Activated naive CD8-positive, alpha-beta T cell (primary cell): Measurements from ENCODE around the gene SESN2.

ENCODE experiments used
- H3K27ac Mint-ChIP-seq: one replicate; pipeline ENCODE4 v1.8.0; 2021; ENCODE audit warnings: mixed read lengths
- H3K27me3 Mint-ChIP-seq: one replicate; pipeline ENCODE4 v1.8.0; 2021; ENCODE audit warnings: mixed read lengths
- H3K36me3 Mint-ChIP-seq: one replicate; pipeline ENCODE4 v1.8.0; 2021; ENCODE audit warnings: mixed read lengths
- H3K4me1 Mint-ChIP-seq: one replicate; pipeline ENCODE4 v1.8.0; 2021; ENCODE audit warnings: low read depth, mixed read lengths
- H3K4me3 Mint-ChIP-seq: one replicate; pipeline ENCODE4 v1.8.0; 2021; ENCODE audit warnings: mild to moderate bottlenecking, mixed read lengths
- H3K9me3 Mint-ChIP-seq: one replicate; pipeline ENCODE4 v1.8.0; 2021; ENCODE audit warnings: low read depth, mixed read lengths

Gene SESN2

DNA sequence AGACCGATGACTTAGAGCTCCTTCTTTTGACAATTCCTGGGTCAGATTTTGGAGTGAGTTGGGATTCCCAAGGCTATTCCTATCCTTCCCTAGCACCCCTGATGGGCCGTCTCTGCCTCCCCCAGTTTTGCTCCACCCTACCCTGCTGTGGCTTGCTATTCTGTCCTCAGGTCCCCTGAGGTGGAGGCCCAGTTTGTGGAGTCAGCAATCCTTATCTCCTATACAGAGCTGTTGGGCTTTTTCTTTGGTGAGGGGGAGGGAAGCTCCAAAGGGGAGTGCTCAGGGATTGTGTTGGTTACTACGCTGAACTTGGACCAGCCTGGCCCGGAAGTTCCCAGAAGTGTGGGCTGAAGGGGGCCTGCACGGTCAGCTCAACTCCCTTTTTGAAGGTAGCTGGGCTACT is 7.6 kb downstream of the SESN2 start:
- H3K4me3 Mint-ChIP-seq: no peak overlapping the region
- H3K4me1 Mint-ChIP-seq: peaks cover 4% of the 10 kb centered on the region
- no peaks in the 10 kb centered on the region for H3K9me3 Mint-ChIP-seq
- H3K27ac Mint-ChIP-seq: no peak overlapping the region
- no peaks in the 10 kb centered on the region for H3K27me3 Mint-ChIP-seq
- H3K36me3 Mint-ChIP-seq: no peaks in the 10 kb centered on the region

DNA sequence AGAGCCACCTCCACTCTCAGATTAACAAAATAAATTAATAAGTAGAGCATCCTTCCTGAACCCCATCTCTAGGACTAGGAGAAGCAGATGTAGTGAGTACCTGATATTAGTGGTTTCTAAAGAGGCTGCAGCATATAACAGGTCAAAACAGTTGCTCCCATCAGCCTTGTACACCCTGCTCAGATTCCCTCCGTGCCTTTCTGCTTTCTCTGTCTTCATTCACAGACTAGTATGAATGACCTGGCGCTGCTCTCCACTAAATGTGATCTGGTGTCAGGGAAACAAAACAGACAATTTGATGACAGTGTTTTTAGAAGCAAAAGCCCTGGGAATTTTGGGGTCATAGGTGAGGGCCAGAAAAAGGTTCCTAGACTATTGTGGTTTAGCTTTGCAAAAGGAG is 8.3 kb downstream of the SESN2 start:
- Mint-ChIP-seq H3K4me1 (peaks cover 4% of the 10 kb centered on the region), H3K4me3 (no peak overlapping the region), H3K9me3 (no peaks in the 10 kb centered on the region), H3K36me3 (no peaks in the 10 kb centered on the region), H3K27me3 (no peaks in the 10 kb centered on the region), H3K27ac (no peak overlapping the region)

DNA sequence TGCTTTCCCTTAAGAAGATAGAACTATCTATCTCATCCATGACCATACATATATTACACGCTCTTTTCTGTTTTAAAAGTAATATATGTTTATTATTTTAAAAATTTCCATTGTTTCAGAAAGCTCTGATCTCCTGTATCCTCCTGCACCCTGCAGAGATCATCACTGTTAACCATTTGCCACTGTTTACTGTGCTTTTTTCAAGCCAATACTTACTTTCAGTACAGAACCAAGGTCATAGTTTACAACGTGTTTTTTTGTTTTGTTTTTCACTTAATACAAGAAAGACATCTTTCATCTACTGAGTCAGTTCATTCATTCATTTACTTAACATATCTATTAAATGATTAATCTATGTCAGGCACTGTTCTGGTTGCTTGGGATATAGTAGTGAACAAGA is 10.2 kb downstream of the SESN2 start:
- Mint-ChIP-seq H3K4me3 (no peak overlapping the region), H3K9me3 (no peaks in the 10 kb centered on the region), H3K27ac (no peak overlapping the region), H3K27me3 (no peaks in the 10 kb centered on the region), H3K36me3 (no peaks in the 10 kb centered on the region), H3K4me1 (peaks cover 2% of the 10 kb centered on the region)

DNA sequence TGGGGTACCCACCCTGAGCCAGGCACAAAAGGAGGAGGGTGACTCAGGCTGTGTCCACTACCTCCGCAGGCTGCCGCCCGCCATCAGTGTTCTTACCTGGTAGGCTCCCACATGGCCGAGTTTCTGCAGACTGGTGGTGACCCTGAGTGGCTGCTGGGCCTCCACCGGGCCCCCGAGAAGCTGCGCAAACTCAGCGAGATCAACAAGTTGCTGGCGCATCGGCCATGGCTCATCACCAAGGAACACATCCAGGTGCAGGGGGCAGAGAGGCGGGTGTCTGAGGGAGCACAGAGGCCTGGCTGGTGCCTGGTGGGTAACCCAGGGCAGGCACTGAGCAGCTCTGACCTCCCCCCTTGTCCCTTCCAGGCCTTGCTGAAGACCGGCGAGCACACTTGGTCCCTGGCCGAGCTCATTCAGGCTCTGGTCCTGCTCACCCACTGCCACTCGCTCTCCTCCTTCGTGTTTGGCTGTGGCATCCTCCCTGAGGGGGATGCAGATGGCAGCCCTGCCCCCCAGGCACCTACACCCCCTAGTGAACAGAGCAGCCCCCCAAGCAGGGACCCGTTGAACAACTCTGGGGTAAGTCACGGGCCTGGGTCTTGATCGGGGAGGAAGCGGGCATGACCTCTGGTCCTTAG is 13.0 kb downstream of the SESN2 start:
- H3K27ac Mint-ChIP-seq: no peak overlapping the region
- no peaks in the 10 kb centered on the region for H3K27me3 Mint-ChIP-seq
- H3K9me3 Mint-ChIP-seq: no peaks in the 10 kb centered on the region
- peaks cover 3% of the 10 kb centered on the region for H3K36me3 Mint-ChIP-seq
- no peak overlapping the region for H3K4me3 Mint-ChIP-seq
- no peaks in the 10 kb centered on the region for H3K4me1 Mint-ChIP-seq

DNA sequence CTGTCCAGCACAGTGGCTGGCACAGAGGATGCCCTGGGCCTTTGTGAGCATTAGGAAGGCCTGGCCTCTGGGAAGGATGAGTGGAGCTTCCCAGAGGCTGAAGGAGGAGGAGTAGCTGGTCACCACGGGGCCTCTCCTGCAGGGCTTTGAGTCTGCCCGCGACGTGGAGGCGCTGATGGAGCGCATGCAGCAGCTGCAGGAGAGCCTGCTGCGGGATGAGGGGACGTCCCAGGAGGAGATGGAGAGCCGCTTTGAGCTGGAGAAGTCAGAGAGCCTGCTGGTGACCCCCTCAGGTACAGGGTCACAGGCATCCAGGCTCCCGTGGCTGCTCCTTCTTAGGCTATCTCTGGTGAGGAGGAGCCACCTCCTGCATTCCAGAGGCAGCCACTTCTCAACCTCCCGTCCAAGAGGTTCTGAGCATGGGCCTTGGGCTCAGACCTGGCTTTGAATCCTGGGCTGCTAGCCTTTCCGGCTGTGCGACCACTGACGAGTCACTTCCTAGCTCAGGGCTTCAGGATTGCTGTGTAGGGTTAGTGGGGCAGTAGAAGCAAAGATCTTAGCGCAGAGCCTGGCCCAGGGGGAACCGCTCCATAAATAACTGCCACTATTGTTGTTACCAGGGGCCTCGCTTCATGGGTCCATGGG is 14.0 kb downstream of the SESN2 start:
- Mint-ChIP-seq H3K4me1 (no peaks in the 10 kb centered on the region), H3K27ac (no peak overlapping the region), H3K36me3 (peaks cover 6% of the 10 kb centered on the region), H3K4me3 (no peak overlapping the region), H3K9me3 (no peaks in the 10 kb centered on the region), H3K27me3 (no peaks in the 10 kb centered on the region)

DNA sequence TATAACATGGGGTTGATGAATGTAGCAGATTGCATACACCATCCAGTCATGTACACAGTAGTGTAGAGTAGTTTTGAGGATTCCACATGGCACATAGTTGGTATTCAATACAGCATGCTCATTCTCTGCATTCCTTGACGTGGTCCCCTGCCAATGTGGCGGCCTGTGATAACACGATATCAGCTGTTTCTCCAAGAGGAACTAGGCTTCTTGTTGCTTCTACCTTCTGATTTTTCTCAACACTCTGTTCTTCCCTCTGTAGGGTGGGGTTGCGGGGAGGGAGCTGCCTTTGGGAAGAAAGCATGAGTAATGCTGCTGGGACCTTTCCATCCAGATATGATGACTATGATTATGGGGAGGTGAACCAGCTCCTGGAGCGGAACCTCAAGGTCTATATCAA is 19.4 kb downstream of the SESN2 start:
- Mint-ChIP-seq H3K4me3 (no peak overlapping the region), H3K9me3 (no peaks in the 10 kb centered on the region), H3K27me3 (no peaks in the 10 kb centered on the region), H3K36me3 (peaks cover 9% of the 10 kb centered on the region), H3K27ac (no peak overlapping the region), H3K4me1 (peaks cover 1% of the 10 kb centered on the region)

DNA sequence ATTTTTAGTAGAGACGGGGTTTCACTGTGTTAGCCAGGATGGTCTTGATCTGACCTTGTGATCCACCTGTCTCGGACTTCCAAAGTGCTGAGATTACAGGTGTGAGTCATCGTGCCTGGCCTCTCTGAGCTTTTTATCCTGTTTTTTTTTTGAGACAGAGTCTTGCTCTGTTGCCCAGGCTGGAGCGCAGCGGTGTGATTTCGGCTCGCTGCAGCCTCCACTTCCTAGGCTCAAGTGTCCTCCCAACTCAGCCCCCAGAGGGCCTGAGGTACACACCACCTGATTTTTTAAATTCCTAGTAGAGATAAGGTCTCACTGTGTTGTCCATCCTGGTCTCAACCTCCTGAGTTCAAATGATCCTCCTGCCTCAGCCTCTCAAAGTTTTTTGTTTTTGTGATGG is 20.4 kb downstream of the SESN2 start:
- Mint-ChIP-seq H3K27ac (no peak overlapping the region), H3K36me3 (peaks cover 9% of the 10 kb centered on the region), H3K4me3 (no peak overlapping the region), H3K4me1 (peaks cover 1% of the 10 kb centered on the region), H3K9me3 (no peaks in the 10 kb centered on the region), H3K27me3 (no peaks in the 10 kb centered on the region)

DNA sequence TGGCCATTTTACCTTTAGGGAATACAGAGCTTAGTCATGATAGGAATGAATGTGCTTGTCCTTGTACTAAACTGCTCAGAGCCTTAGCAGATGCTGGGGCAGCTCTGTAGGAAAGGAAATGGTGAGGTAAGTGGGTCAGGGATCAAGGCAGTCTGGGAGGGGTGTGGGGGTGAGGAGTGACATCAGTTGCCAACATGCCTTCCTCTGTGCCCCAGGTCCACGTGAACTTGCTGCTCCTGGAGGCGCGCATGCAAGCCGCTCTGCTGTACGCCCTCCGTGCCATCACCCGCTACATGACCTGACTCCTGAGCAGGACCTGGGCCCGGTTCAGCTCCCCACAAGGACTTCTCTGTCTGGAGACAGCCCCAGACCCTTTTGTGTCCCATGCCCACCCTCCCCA is 21.2 kb downstream of the SESN2 start:
- H3K4me3 Mint-ChIP-seq: no peak overlapping the region
- no peak overlapping the region for H3K27ac Mint-ChIP-seq
- no peaks in the 10 kb centered on the region for H3K27me3 Mint-ChIP-seq
- no peaks in the 10 kb centered on the region for H3K9me3 Mint-ChIP-seq
- peaks cover 1% of the 10 kb centered on the region for H3K4me1 Mint-ChIP-seq
- peaks cover 6% of the 10 kb centered on the region for H3K36me3 Mint-ChIP-seq

DNA sequence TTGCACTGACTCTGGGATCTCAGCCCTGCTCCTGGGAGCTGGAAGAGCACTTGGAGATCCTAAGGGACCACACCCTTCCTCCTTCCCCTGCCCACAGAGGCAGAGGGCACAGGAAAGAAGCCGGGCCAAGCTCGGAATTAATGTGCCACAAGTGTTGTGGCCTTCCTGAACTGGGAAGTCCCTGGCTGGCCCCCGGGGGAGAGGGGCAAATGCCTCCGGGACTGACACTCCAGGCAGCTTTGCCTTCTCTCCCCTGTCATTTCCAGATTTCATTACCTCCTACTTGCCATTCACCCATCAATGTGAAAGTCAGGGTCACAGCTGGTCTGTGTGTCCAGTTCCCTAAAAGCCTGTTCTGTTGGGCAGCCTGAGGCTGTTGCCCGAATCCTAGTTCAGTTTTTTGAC is 21.7 kb downstream of the SESN2 start:
- Mint-ChIP-seq H3K9me3 (no peaks in the 10 kb centered on the region), H3K27ac (no peak overlapping the region), H3K4me1 (peaks cover 1% of the 10 kb centered on the region)

DNA sequence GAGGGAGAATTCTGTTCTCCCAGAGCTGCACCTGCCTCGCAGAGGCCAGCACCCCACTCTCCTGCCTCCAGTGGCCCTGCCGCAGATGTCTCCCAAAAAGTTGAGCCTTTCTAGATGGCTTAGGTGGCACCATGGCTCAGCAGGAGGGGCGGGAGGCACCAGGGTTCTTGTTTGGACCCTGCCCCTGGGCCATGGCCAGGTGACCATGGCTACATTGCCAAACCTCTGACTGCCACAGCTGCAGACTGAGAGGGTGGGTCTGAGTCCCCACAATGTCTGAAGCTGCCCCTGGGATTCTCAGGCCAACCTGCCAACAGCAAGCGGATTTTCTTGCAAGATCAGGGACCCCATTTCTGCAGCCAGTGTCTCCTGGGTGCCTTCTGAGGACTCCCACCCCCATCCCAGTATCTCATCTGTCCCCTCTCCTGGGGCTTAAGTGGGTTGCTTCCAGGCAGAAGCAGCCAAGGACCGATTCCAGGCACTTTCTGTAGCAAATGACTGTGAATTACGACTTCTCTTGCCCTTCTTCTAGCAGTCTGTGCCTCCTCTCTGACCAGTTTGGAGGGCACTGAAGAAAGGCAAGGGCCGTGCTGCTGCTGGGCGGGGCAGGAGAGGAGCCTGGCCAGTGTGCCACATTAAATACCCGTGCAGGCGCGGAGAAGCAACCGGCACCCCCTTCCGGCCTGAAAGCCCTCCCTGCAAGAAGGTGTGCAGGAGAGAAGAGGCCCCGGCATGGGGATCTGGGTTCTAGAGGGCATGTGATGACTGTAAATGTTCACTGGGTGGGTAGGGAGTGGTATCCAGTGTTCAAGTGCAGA is 22.5 kb downstream of the SESN2 start:
- peaks cover 1% of the 10 kb centered on the region for H3K4me1 Mint-ChIP-seq
- no peak overlapping the region for H3K27ac Mint-ChIP-seq
- H3K9me3 Mint-ChIP-seq: no peaks in the 10 kb centered on the region
- H3K27me3 Mint-ChIP-seq: no peaks in the 10 kb centered on the region
- H3K4me3 Mint-ChIP-seq: no peak overlapping the region
- H3K36me3 Mint-ChIP-seq: peaks cover 6% of the 10 kb centered on the region

More for the DNA sequence above, 21.7 kb downstream of the SESN2 start:
- Mint-ChIP-seq H3K36me3 (peaks cover 6% of the 10 kb centered on the region), H3K4me3 (no peak overlapping the region), H3K27me3 (no peaks in the 10 kb centered on the region)

DNA sequence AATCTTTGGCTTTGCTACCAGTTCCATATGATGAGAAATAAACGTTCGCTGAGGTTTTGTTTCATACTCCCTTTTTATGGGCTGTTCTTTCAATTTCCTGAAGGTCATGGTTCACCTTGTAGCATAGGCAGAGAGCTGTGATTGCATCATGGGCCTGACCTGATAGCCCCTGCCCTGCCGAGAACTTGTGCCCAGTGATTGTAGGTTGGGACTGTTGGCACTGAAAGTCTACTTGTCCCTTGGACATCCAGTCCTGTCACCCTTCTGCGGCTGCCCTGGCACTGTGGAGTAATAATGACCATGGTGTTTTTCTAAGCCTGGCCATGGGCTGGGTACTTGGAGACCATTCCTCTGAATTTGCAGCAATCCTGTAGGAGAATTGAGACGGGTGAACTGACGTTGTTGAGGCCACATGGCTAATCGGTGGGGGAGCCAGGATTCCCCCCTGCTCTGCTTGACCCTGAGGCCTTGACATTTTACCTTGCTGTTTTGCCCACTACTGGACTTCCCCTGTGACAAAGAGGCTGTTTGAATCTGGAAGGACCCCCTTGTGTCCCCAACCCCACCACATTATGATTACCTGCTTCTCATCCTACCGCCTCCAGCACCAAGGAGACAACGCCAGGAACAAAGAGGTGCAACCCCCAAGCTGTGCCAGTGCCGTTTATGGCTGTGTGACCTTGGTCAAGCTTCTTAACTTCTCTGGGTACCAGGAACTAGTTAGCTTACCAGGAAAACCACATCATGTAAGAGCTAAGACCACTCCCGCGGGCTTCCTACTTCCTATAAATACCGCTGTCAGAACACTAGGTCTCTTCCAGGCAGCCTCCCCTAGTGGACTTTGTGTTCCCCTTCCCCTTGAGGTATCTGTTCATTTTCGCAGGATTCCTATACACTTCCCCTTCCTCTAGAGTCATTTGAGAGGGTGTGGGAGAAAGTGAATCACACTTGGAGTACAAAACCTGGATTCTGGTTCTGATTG is 23.4 kb downstream of the SESN2 start:
- Mint-ChIP-seq H3K4me3 (no peak overlapping the region), H3K4me1 (peaks cover 1% of the 10 kb centered on the region), H3K27ac (no peak overlapping the region), H3K27me3 (no peaks in the 10 kb centered on the region), H3K36me3 (peaks cover 4% of the 10 kb centered on the region), H3K9me3 (no peaks in the 10 kb centered on the region)

DNA sequence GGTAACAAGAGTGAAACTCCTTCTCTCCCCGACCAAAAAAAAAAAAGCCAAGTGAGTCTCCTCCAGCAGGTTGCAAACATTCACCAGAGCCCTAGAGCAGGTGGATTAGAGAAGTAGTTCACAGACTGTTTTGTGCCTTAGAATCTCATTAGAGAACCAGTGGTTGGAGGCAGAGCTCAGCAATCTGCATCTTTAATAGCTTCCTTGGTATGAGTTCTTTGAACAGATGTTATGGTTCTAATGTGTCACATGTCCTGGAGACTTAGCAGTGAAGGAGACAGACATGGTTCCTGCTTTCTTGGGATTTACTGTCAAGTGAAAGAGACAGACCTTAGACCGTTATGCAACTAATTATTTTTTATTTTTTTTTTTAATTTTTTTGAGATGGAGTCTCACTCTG is 26.8 kb downstream of the SESN2 start:
- H3K4me3 Mint-ChIP-seq: no peak overlapping the region
- peaks cover 1% of the 10 kb centered on the region for H3K4me1 Mint-ChIP-seq
- H3K9me3 Mint-ChIP-seq: no peaks in the 10 kb centered on the region
- H3K36me3 Mint-ChIP-seq: no peaks in the 10 kb centered on the region
- no peak overlapping the region for H3K27ac Mint-ChIP-seq
- H3K27me3 Mint-ChIP-seq: no peaks in the 10 kb centered on the region

DNA sequence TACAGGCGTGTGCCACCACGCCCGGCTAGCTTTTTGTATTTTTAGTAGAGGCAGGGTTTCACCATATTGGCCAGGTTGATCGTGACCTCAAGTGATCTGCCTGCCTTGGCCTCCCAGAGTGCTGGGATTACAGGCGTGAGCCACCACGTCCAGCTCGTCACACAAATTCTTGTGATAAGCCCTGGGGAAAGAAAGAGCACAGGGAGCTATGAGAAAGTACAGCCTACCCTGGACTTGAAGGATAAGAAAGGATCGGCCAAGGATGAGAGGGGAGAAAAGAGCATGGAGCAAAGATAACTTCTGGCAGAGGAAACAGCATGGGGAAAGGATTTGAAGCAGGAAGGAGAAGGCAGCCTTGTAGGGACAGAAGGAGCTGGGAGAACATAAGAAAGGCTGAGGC is 29.2 kb downstream of the SESN2 start:
- H3K4me1 Mint-ChIP-seq: no peaks in the 10 kb centered on the region
- no peaks in the 10 kb centered on the region for H3K9me3 Mint-ChIP-seq
- H3K36me3 Mint-ChIP-seq: no peaks in the 10 kb centered on the region
- H3K4me3 Mint-ChIP-seq: no peak overlapping the region
- H3K27ac Mint-ChIP-seq: no peak overlapping the region
- no peaks in the 10 kb centered on the region for H3K27me3 Mint-ChIP-seq

DNA sequence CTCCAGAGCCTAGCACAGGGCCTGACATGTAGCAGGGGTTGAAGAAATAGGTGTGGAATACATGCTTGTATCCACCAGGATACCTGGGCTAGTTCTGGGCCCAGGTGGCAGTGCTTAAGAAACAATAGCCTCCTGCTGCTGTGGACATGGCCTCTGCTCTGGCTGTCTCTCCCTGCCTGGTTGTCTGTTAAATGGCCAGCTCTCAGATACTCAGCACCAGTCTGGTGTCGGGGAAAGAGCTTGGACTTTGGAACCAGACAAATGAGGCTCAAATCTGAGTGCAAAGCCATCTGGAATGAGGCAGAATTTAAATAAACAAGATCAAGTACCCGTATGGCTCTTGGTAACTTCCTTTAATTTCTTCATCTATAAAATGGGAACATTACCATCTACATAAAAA is 31.5 kb downstream of the SESN2 start:
- Mint-ChIP-seq H3K4me3 (no peak overlapping the region), H3K36me3 (no peaks in the 10 kb centered on the region), H3K4me1 (no peaks in the 10 kb centered on the region), H3K27me3 (no peaks in the 10 kb centered on the region), H3K9me3 (no peaks in the 10 kb centered on the region), H3K27ac (no peak overlapping the region)
